Islet of Langerhans (tissue), 1 donor: ENCODE results near the gene CTDSPL.

Experiments
- FAIRE-seq: peaks from one replicate; lab custom pipeline; 2011; peaks lifted over from hg19 to GRCh38; lab: Jason Lieb, UNC

CTDSPL gene

GRCh38 chr3:37853691-37854413, 7.8 kb upstream of the CTDSPL start:
- no peak for FAIRE-seq

GRCh38 chr3:37855363-37855970, 6.2 kb upstream of the CTDSPL start:
- FAIRE-seq: no peak

- no peak for FAIRE-seq
Measured at GRCh38 chr3:37856381-37856780, 5.3 kb upstream of the CTDSPL start.

GRCh38 chr3:37858742-37859141, 2.9 kb upstream of the CTDSPL start:
- no peak for FAIRE-seq

- no peak for FAIRE-seq
Measured at GRCh38 chr3:37859354-37859753, 2.3 kb upstream of the CTDSPL start.

GRCh38 chr3:37859908-37860199, 1.8 kb upstream of the CTDSPL start:
- no peak for FAIRE-seq

- FAIRE-seq: no peak
Measured at GRCh38 chr3:37862219-37862902, 681 bp downstream of the CTDSPL start.

GRCh38 chr3:37862903-37863815, 1.5 kb downstream of the CTDSPL start:
- FAIRE-seq: no peak

- FAIRE-seq: no peak
Measured at GRCh38 chr3:37863949-37864822, 2.5 kb downstream of the CTDSPL start.

- peak; percentile 30 for FAIRE-seq
Measured at GRCh38 chr3:37864904-37865303, 3.2 kb downstream of the CTDSPL start.

GRCh38 chr3:37867144-37867543, 5.5 kb downstream of the CTDSPL start:
- no peak for FAIRE-seq

GRCh38 chr3:37871858-37872257, 10.2 kb downstream of the CTDSPL start:
- no peak for FAIRE-seq

- FAIRE-seq: no peak
Measured at GRCh38 chr3:37872413-37873160, 10.9 kb downstream of the CTDSPL start.

GRCh38 chr3:37876279-37876678, 14.6 kb downstream of the CTDSPL start:
- FAIRE-seq: no peak

- FAIRE-seq: no peak
Measured at GRCh38 chr3:37882711-37883110, 21.0 kb downstream of the CTDSPL start.

- no peak for FAIRE-seq
Measured at GRCh38 chr3:37885814-37886213, 24.1 kb downstream of the CTDSPL start.

GRCh38 chr3:37886395-37886794, 24.7 kb downstream of the CTDSPL start:
- FAIRE-seq: no peak

- FAIRE-seq: no peak
Measured at GRCh38 chr3:37887062-37887461, 25.4 kb downstream of the CTDSPL start.

- FAIRE-seq: no peak
Measured at GRCh38 chr3:37887824-37888223, 26.1 kb downstream of the CTDSPL start.

- no peak for FAIRE-seq
Measured at GRCh38 chr3:37888421-37888820, 26.7 kb downstream of the CTDSPL start.

- no peak for FAIRE-seq
Measured at GRCh38 chr3:37890522-37890921, 28.8 kb downstream of the CTDSPL start.
